K562 (cell line): ENCODE results near the gene HARS1. TPM values are rescaled to one million over a fixed set of nuclear protein-coding genes. Genes with fewer than 3 reads are reported as not detected.
A peak's percentile ranks its signal among the peaks of the same experiment; 100 is the strongest.

Experiments
- CHD4 ChIP-seq: fragments of 200-600 bp; sonication (generic); IDR thresholded peaks from 3 replicates; pipeline ENCODE4 v1.6.1; 2012; ENCODE audit warnings: low read depth, mild to moderate bottlenecking, mixed read lengths, low read length, inconsistent platforms; ENCODE audit not compliant: insufficient read depth, insufficient replicate concordance, poor library complexity, severe bottlenecking
- GTF2A2 ChIP-seq: IDR thresholded peaks from 2 replicates; pipeline ENCODE4 v1.6.1; 2016; ENCODE audit warnings: mild to moderate bottlenecking, missing genetic modification characterization, missing compliant biosample characterization
- HDAC6 ChIP-seq: IDR thresholded peaks from 2 replicates; pipeline ENCODE4 v1.6.1; 2012; ENCODE audit warnings: low read depth, mild to moderate bottlenecking, control low read depth, inconsistent platforms, low read length, moderate library complexity
- JUND ChIP-seq, 2 experiments: IDR thresholded peaks; 2 replicates in 1 of 2; 3 replicates in 1 of 2; pipeline ENCODE4 v1.6.1; 2011; ENCODE audit warnings: borderline replicate concordance in 2 of 2, low read depth in 2 of 2, low read length in 2 of 2, improper control_type of control experiment in 1 of 2, missing biosample characterization in 1 of 2, missing genetic modification characterization in 1 of 2, missing genetic modification reagents in 1 of 2
- MYC ChIP-seq, 2 experiments: fragments of 250-450 bp in 1 of 2; sonication (Bioruptor Pico) in 1 of 2; IDR thresholded peaks; 2 replicates each; pipeline versions ENCODE4 v1.5.1 to v1.6.1; 2012 to 2021; ENCODE audit warnings: low read depth in 2 of 2, borderline replicate concordance in 1 of 2, improper control_type of control experiment in 1 of 2, low read length in 1 of 2, mild to moderate bottlenecking in 1 of 2, moderate library complexity in 1 of 2
- SREBF2 ChIP-seq: sonication (generic); formaldehyde crosslinking; IDR thresholded peaks from 2 replicates; pipeline ENCODE4 v1.4.0; 2020; ENCODE audit warnings: mild to moderate bottlenecking, missing genetic modification reagents
- SRSF7 ChIP-seq: fragments of 200-400 bp; formaldehyde crosslinking; optimal IDR thresholded peaks from 2 replicates; pipeline ENCODE3; 2017; ENCODE audit warnings: mild to moderate bottlenecking, low read depth, low read length
- TAL1 ChIP-seq: fragments of 450-650 bp; IDR thresholded peaks from 2 replicates; pipeline ENCODE4 v1.6.1; 2016; ENCODE audit warnings: mild to moderate bottlenecking
- TSC22D4 ChIP-seq: fragments of 450-650 bp; IDR thresholded peaks from 2 replicates; pipeline ENCODE4 v1.6.1; 2016; ENCODE audit warnings: missing genetic modification characterization, missing biosample characterization, control low read depth
- ZKSCAN3 ChIP-seq: fragments of 250-450 bp; sonication (Bioruptor Pico); IDR thresholded peaks from 2 replicates; pipeline ENCODE4 v1.4.0; 2020
- ZNF586 ChIP-seq: fragments of 450-650 bp; formaldehyde crosslinking; conservative IDR thresholded peaks from 2 replicates; pipeline ENCODE4 v1.4.0; 2020; ENCODE audit warnings: mild to moderate bottlenecking, moderate library complexity
- polyA plus RNA-seq, 8 experiments: library from polyadenylated mRNA; depleted of rRNA in 4 of 8; stranded (reverse) in 5 of 8; unstranded in 3 of 8; fragments of >200 nt; fragmentation: Nextera tagmentation in 2 of 8; fragmentation: Illumina TruSeq in 1 of 8; extraction: Ambion mirVana in 2 of 8; extraction: Trizol in 1 of 8; gene quantifications; 2 replicates each; pipeline versions ENCODE4 v1.2.1 to v1.2.3, GENCODE V29; 2011 to 2014; ENCODE audit warnings: inconsistent platforms in 1 of 8, missing spikeins in 1 of 8
- total RNA-seq, 7 experiments: library from RNA; depleted of rRNA in 6 of 7; stranded (reverse); fragments of >200 nt in 6 of 7; fragmentation: Illumina TruSeq in 2 of 7; extraction: Trizol in 2 of 7; gene quantifications; 2 replicates each; pipeline versions ENCODE4 v1.2.1 to v1.2.3, GENCODE V29; 2011 to 2021; ENCODE audit warnings: low replicate concordance in 1 of 7
- TF ChIP-seq, protein P1 (sequence below): sonication (generic); formaldehyde crosslinking; IDR thresholded peaks from 2 replicates; pipeline ENCODE4 v1.8.0; 2022; ENCODE audit warnings: mild to moderate bottlenecking, missing genetic modification reagents
- TF ChIP-seq, protein P2 (sequence below): sonication (generic); formaldehyde crosslinking; IDR thresholded peaks from 2 replicates; pipeline ENCODE4 v1.8.1; 2023; ENCODE audit warnings: missing genetic modification reagents, mild to moderate bottlenecking, borderline replicate concordance
- TF ChIP-seq, protein P3 (sequence below): fragments of 250-450 bp; sonication (Bioruptor Pico); IDR thresholded peaks from 2 replicates; pipeline ENCODE4 v1.8.0; 2022; ENCODE audit warnings: moderate library complexity, mild to moderate bottlenecking, inconsistent platforms
- TF ChIP-seq, protein P4 (sequence below): fragments of 250-450 bp; sonication (Bioruptor Pico); IDR thresholded peaks from 2 replicates; pipeline ENCODE4 v1.4.0; 2020; ENCODE audit warnings: borderline replicate concordance

Gene HARS1
- total and polyA plus RNA-seq, 9 of the 15 experiments (the other 6 are each of a cell fraction or from before 2014, with no cell fraction given), result 13.5 to 88.5 (median 75.2) TPM

DNA sequence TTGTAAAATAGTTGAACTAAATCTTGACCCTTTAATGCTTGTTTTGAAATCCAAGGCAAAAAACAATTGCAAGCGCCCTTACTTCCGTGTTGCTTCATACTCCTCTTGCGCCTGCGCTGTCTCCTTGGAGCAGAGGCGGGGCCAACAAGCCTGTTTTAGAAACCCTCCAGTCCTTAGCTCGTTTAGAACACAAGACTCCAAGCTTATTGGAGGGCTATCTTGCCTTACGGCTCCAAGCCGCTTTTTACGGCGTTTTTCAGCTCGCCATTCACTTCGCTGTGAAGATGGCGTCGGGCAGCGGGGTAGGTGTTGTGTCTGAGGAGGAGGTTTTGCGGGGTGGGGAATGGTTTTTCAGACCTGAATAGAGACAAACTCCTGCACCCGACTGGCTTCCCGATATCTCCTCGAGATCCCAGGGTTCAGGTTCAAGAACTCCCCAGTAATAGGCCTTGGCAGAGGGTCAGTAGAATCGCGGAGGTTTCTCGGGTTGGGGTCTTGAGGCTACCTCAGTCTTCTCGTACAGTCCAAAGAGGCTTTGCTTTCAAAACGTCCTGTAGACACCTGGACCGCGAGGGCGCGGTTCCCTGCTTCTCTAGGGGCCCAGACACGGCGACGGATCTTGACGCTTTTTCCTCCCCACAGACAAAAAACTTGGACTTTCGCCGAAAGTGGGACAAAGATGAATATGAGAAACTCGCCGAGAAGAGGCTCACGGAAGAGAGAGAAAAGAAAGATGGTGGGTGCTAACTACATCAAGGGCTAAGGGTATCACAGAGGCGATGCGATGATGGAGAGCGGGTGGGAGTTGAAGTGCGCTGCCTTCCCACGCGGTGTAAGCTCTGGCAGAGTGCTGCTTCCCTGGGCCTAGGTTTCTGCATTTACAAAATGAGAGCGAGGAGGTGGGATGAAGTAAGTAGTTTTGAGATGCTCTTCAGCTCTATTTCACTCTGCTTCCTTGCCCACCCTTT is 9.3 kb upstream of the HARS1 start, which contains the start of gene ZMAT2 (continued):
- TF ChIP-seq, protein P1, sequence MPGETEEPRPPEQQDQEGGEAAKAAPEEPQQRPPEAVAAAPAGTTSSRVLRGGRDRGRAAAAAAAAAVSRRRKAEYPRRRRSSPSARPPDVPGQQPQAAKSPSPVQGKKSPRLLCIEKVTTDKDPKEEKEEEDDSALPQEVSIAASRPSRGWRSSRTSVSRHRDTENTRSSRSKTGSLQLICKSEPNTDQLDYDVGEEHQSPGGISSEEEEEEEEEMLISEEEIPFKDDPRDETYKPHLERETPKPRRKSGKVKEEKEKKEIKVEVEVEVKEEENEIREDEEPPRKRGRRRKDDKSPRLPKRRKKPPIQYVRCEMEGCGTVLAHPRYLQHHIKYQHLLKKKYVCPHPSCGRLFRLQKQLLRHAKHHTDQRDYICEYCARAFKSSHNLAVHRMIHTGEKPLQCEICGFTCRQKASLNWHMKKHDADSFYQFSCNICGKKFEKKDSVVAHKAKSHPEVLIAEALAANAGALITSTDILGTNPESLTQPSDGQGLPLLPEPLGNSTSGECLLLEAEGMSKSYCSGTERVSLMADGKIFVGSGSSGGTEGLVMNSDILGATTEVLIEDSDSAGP (CRISPR knock-in tag), result no peak
- TF ChIP-seq, protein P2, sequence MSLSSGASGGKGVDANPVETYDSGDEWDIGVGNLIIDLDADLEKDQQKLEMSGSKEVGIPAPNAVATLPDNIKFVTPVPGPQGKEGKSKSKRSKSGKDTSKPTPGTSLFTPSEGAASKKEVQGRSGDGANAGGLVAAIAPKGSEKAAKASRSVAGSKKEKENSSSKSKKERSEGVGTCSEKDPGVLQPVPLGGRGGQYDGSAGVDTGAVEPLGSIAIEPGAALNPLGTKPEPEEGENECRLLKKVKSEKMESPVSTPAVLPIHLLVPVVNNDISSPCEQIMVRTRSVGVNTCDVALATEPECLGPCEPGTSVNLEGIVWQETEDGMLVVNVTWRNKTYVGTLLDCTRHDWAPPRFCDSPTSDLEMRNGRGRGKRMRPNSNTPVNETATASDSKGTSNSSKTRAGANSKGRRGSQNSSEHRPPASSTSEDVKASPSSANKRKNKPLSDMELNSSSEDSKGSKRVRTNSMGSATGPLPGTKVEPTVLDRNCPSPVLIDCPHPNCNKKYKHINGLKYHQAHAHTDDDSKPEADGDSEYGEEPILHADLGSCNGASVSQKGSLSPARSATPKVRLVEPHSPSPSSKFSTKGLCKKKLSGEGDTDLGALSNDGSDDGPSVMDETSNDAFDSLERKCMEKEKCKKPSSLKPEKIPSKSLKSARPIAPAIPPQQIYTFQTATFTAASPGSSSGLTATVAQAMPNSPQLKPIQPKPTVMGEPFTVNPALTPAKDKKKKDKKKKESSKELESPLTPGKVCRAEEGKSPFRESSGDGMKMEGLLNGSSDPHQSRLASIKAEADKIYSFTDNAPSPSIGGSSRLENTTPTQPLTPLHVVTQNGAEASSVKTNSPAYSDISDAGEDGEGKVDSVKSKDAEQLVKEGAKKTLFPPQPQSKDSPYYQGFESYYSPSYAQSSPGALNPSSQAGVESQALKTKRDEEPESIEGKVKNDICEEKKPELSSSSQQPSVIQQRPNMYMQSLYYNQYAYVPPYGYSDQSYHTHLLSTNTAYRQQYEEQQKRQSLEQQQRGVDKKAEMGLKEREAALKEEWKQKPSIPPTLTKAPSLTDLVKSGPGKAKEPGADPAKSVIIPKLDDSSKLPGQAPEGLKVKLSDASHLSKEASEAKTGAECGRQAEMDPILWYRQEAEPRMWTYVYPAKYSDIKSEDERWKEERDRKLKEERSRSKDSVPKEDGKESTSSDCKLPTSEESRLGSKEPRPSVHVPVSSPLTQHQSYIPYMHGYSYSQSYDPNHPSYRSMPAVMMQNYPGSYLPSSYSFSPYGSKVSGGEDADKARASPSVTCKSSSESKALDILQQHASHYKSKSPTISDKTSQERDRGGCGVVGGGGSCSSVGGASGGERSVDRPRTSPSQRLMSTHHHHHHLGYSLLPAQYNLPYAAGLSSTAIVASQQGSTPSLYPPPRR (CRISPR knock-in tag), result no peak
- no peak for TF ChIP-seq SREBF2
- TF ChIP-seq JUND (IDR thresholded peaks at IDR 0.05; ENCODE audit: borderline replicate concordance, low read depth, low read length), result peak; percentile 51
- TF ChIP-seq JUND (tag; IDR thresholded peaks at IDR 0.05; ENCODE audit: borderline replicate concordance, low read depth, low read length), result no peak; the same call in 2 of the 3 replicates
- TF ChIP-seq SRSF7, result no peak
- TF ChIP-seq TSC22D4 (tag), result no peak
- TF ChIP-seq GTF2A2 (tag), result no peak
- no peak for TF ChIP-seq HDAC6
- no peak for TF ChIP-seq CHD4
- no peak for TF ChIP-seq TAL1
- no peak for TF ChIP-seq ZNF586 (CRISPR knock-in tag)
- TF ChIP-seq, protein P3, sequence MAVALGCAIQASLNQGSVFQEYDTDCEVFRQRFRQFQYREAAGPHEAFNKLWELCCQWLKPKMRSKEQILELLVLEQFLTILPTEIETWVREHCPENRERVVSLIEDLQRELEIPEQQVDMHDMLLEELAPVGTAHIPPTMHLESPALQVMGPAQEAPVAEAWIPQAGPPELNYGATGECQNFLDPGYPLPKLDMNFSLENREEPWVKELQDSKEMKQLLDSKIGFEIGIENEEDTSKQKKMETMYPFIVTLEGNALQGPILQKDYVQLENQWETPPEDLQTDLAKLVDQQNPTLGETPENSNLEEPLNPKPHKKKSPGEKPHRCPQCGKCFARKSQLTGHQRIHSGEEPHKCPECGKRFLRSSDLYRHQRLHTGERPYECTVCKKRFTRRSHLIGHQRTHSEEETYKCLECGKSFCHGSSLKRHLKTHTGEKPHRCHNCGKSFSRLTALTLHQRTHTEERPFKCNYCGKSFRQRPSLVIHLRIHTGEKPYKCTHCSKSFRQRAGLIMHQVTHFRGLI, result no peak
- peak; percentile 45; the same call in 1 of the 2 replicates for TF ChIP-seq MYC (IDR thresholded peaks at IDR 0.05; ENCODE audit: low read depth, low read length)
- TF ChIP-seq MYC (CRISPR knock-in tag; IDR thresholded peaks at IDR 0.05; ENCODE audit: borderline replicate concordance, low read depth), result no peak
- TF ChIP-seq, protein P4, sequence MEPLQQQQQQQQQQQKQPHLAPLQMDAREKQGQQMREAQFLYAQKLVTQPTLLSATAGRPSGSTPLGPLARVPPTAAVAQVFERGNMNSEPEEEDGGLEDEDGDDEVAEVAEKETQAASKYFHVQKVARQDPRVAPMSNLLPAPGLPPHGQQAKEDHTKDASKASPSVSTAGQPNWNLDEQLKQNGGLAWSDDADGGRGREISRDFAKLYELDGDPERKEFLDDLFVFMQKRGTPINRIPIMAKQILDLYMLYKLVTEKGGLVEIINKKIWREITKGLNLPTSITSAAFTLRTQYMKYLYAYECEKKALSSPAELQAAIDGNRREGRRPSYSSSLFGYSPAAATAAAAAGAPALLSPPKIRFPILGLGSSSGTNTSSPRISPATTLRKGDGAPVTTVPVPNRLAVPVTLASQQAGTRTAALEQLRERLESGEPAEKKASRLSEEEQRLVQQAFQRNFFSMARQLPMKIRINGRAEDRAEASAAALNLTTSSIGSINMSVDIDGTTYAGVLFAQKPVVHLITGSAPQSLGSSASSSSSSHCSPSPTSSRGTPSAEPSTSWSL (CRISPR knock-in tag), result no peak
- no peak for TF ChIP-seq ZKSCAN3 (CRISPR knock-in tag)
